Measurements from ENCODE around the gene B3GNT2. TPM values are rescaled to one million over a fixed set of nuclear protein-coding genes. Genes with fewer than 3 reads are reported as not detected.

The B3GNT2 gene
- total RNA-seq, 1 donor from 2014 or later, result 23.8 TPM

DNA sequence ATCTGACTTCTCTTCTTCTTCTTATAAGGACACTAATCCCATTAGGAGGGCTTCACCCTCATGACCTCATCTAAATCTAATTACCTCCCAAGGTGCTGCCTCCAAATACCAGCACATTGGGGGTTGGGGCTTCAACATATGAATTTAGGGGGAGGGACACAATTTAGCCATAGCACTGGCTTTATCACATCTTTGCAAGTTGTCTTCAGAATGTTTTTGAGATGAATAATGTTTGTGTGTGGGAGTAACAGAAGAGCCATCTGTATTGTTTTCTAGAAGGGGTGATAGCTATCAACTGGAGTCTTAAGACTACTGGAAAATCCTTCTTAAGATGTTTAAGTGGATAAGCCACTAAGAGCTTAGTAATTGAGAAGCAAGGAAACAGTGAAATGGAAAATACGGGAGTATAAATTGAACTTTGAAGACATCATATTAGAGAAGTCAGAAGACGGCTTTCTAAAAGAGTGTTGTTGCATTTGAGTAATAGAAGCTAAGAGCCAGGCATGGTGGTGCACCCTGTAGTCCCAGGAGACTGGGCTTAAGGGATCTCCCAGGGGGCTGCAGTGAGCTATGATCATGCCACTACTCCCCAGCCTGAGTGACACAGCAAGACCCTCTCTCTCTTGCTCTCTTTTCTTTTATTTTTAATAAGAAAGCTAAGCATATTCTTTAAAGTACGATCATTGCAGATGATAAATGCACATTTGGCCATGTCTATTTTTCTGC is 32.6 kb upstream of the B3GNT2 start:
- H3K79me2 ChIP-seq (ENCODE audit: insufficient read depth, low read length), result no peaks in the 10 kb centered on the region
- H3K27ac Mint-ChIP-seq (ENCODE audit: unreplicated experiment), result no peak overlapping the region
- H3K27me3 ChIP-seq (ENCODE audit: insufficient read depth, low read length), result no peaks in the 10 kb centered on the region
- peaks cover 12% of the 10 kb centered on the region for H3K4me1 Mint-ChIP-seq (ENCODE audit: low read depth, unreplicated experiment)
- H3K9me3 ChIP-seq (ENCODE audit: insufficient read depth, low read depth, low read length), result no peaks in the 10 kb centered on the region
- no peaks in the 10 kb centered on the region for H3K27me3 Mint-ChIP-seq (ENCODE audit: low read depth, unreplicated experiment)
- no peak overlapping the region for H2AFZ ChIP-seq (ENCODE audit: low read depth, low read length)
- no peaks in the 10 kb centered on the region for H4K20me1 ChIP-seq (ENCODE audit: insufficient read depth, low read length)
- no peaks in the 10 kb centered on the region for H3K9me3 Mint-ChIP-seq (ENCODE audit: unreplicated experiment)
- H3K4me3 Mint-ChIP-seq (ENCODE audit: unreplicated experiment), result no peak overlapping the region
- no peak overlapping the region for H3K4me2 ChIP-seq (ENCODE audit: low read length)
- DNase-seq (ENCODE audit: low read depth), result no peak
- H3K9ac ChIP-seq (ENCODE audit: low read length), result no peak overlapping the region
- H3K4me1 ChIP-seq (ENCODE audit: insufficient read depth, low read length), result no peaks in the 10 kb centered on the region
- no peak for FAIRE-seq
- no peaks in the 10 kb centered on the region for H3K36me3 ChIP-seq (ENCODE audit: insufficient read depth, low read length)
- H3K27ac ChIP-seq (ENCODE audit: low read depth, low read length), result no peak overlapping the region
- TF ChIP-seq CTCF (IDR thresholded peaks at IDR 0.05; ENCODE audit: insufficient read depth, low read depth, low read length), result no peak
- no peak for TF ChIP-seq EZH2 (IDR thresholded peaks at IDR 0.05; ENCODE audit: insufficient read depth, low read length)
- H3K36me3 Mint-ChIP-seq (ENCODE audit: low read depth, unreplicated experiment), result no peaks in the 10 kb centered on the region
- no peak overlapping the region for H3K4me3 ChIP-seq (ENCODE audit: insufficient read depth, low read depth, low read length)

GRCh38 chr2:62163834-62164233 is 32.1 kb upstream of the B3GNT2 start:
- no peak overlapping the region for H3K4me3 ChIP-seq (ENCODE audit: insufficient read depth, low read depth, low read length)
- H3K27me3 ChIP-seq (ENCODE audit: insufficient read depth, low read length), result no peaks in the 10 kb centered on the region
- Mint-ChIP-seq H3K4me1 (ENCODE audit: low read depth, unreplicated experiment) (peaks cover 12% of the 10 kb centered on the region), H3K4me3 (ENCODE audit: unreplicated experiment) (no peak overlapping the region), H3K27me3 (ENCODE audit: low read depth, unreplicated experiment) (no peaks in the 10 kb centered on the region), H3K36me3 (ENCODE audit: low read depth, unreplicated experiment) (no peaks in the 10 kb centered on the region), H3K27ac (ENCODE audit: unreplicated experiment) (no peak overlapping the region), H3K9me3 (ENCODE audit: unreplicated experiment) (no peaks in the 10 kb centered on the region)
- no peaks in the 10 kb centered on the region for H3K79me2 ChIP-seq (ENCODE audit: insufficient read depth, low read length)
- no peak overlapping the region for H2AFZ ChIP-seq (ENCODE audit: low read depth, low read length)
- H3K36me3 ChIP-seq (ENCODE audit: insufficient read depth, low read length), result no peaks in the 10 kb centered on the region
- no peaks in the 10 kb centered on the region for H3K4me1 ChIP-seq (ENCODE audit: insufficient read depth, low read length)
- H3K9me3 ChIP-seq (ENCODE audit: insufficient read depth, low read depth, low read length), result no peaks in the 10 kb centered on the region
- no peak for TF ChIP-seq EZH2 (IDR thresholded peaks at IDR 0.05; ENCODE audit: insufficient read depth, low read length)
- no peak for TF ChIP-seq CTCF (IDR thresholded peaks at IDR 0.05; ENCODE audit: insufficient read depth, low read depth, low read length)
- H3K9ac ChIP-seq (ENCODE audit: low read length), result no peak overlapping the region
- FAIRE-seq (no peak), DNase-seq (ENCODE audit: low read depth) (no peak)
- no peak overlapping the region for H3K4me2 ChIP-seq (ENCODE audit: low read length)
- H4K20me1 ChIP-seq (ENCODE audit: insufficient read depth, low read length), result no peaks in the 10 kb centered on the region
- H3K27ac ChIP-seq (ENCODE audit: low read depth, low read length), result no peak overlapping the region

GRCh38 chr2:62175728-62176127 is 20.2 kb upstream of the B3GNT2 start:
- Histone ChIP-seq H3K9me3 (ENCODE audit: insufficient read depth, low read depth, low read length) (no peaks in the 10 kb centered on the region), H3K27ac (ENCODE audit: low read depth, low read length) (no peak overlapping the region), H3K79me2 (ENCODE audit: insufficient read depth, low read length) (no peaks in the 10 kb centered on the region), H3K4me1 (ENCODE audit: insufficient read depth, low read length) (no peaks in the 10 kb centered on the region), H3K27me3 (ENCODE audit: insufficient read depth, low read length) (no peaks in the 10 kb centered on the region), H3K4me2 (ENCODE audit: low read length) (no peak overlapping the region), H2AFZ (ENCODE audit: low read depth, low read length) (no peak overlapping the region), H3K9ac (ENCODE audit: low read length) (no peak overlapping the region), H3K36me3 (ENCODE audit: insufficient read depth, low read length) (no peaks in the 10 kb centered on the region), H3K4me3 (ENCODE audit: insufficient read depth, low read depth, low read length) (no peak overlapping the region), H4K20me1 (ENCODE audit: insufficient read depth, low read length) (no peaks in the 10 kb centered on the region)
- DNase-seq (ENCODE audit: low read depth), result no peak
- Mint-ChIP-seq H3K9me3 (ENCODE audit: unreplicated experiment) (peaks cover 4% of the 10 kb centered on the region), H3K36me3 (ENCODE audit: low read depth, unreplicated experiment) (no peaks in the 10 kb centered on the region), H3K4me1 (ENCODE audit: low read depth, unreplicated experiment) (no peaks in the 10 kb centered on the region), H3K27me3 (ENCODE audit: low read depth, unreplicated experiment) (no peaks in the 10 kb centered on the region), H3K4me3 (ENCODE audit: unreplicated experiment) (no peak overlapping the region), H3K27ac (ENCODE audit: unreplicated experiment) (no peak overlapping the region)
- FAIRE-seq, result no peak
- TF ChIP-seq CTCF (IDR thresholded peaks at IDR 0.05; ENCODE audit: insufficient read depth, low read depth, low read length), result no peak
- no peak for TF ChIP-seq EZH2 (IDR thresholded peaks at IDR 0.05; ENCODE audit: insufficient read depth, low read length)
